Trophoblast cell (in vitro differentiated cells and primary cell): ENCODE measurements around the gene ABLIM3.

Experiments
- DNase-seq, 2 donors: peaks; one replicate each; pipeline ENCODE4 v3.0.0-alpha.2; 2016
- H2AFZ ChIP-seq: 2 replicates; pipeline ENCODE4 v1.6.1; 2013; ENCODE audit warnings: low read length, moderate library complexity, mild to moderate bottlenecking; ENCODE audit not compliant: insufficient read depth, poor library complexity
- H2AK5ac ChIP-seq: 2 replicates; pipeline ENCODE4 v1.6.1; 2013; ENCODE audit warnings: mild to moderate bottlenecking, low read length
- H2BK120ac ChIP-seq: 2 replicates; pipeline ENCODE4 v1.6.1; 2013; ENCODE audit warnings: low read length, mild to moderate bottlenecking, moderate library complexity; ENCODE audit not compliant: insufficient read depth, poor library complexity
- H2BK12ac ChIP-seq: 2 replicates; pipeline ENCODE4 v1.6.1; 2013; ENCODE audit warnings: mild to moderate bottlenecking, low read length, moderate library complexity
- H2BK5ac ChIP-seq: 2 replicates; pipeline ENCODE4 v1.6.1; 2013; ENCODE audit warnings: low read length, low read depth, moderate library complexity, mild to moderate bottlenecking; ENCODE audit not compliant: poor library complexity
- H3K14ac ChIP-seq: 2 replicates; pipeline ENCODE4 v1.6.1; 2013; ENCODE audit warnings: mild to moderate bottlenecking, low read length
- H3K18ac ChIP-seq: 2 replicates; pipeline ENCODE4 v1.6.1; 2013; ENCODE audit warnings: mild to moderate bottlenecking, low read length
- H3K23ac ChIP-seq: 2 replicates; pipeline ENCODE4 v1.6.1; 2013; ENCODE audit warnings: low read length
- H3K27ac ChIP-seq: 2 replicates; pipeline ENCODE4 v1.5.1; 2013; ENCODE audit warnings: low read depth, mild to moderate bottlenecking, inconsistent platforms, low read length, moderate library complexity
- H3K27me3 ChIP-seq: 2 replicates; pipeline ENCODE4 v1.6.1; 2013; ENCODE audit warnings: inconsistent platforms, mild to moderate bottlenecking, low read length, moderate library complexity; ENCODE audit not compliant: insufficient read depth
- H3K36me3 ChIP-seq, 2 experiments: 1 replicate in 1 of 2; 2 replicates in 1 of 2; pipeline ENCODE4 v1.6.1; 2013; ENCODE audit warnings: low read length in 2 of 2, mild to moderate bottlenecking in 2 of 2, moderate library complexity in 1 of 2; ENCODE audit not compliant: insufficient read depth in 2 of 2, control insufficient read depth in 1 of 2
- H3K4ac ChIP-seq: 2 replicates; pipeline ENCODE4 v1.6.1; 2013; ENCODE audit warnings: low read depth, mild to moderate bottlenecking, low read length, moderate library complexity
- H3K4me1 ChIP-seq, 2 experiments: 1 replicate in 1 of 2; 2 replicates in 1 of 2; pipeline ENCODE4 v1.6.1; 2013; ENCODE audit warnings: low read length in 2 of 2, mild to moderate bottlenecking in 2 of 2, moderate library complexity in 1 of 2; ENCODE audit not compliant: insufficient read depth in 2 of 2, control insufficient read depth in 1 of 2
- H3K4me2 ChIP-seq: 2 replicates; pipeline ENCODE4 v1.6.1; 2013; ENCODE audit warnings: inconsistent platforms, mild to moderate bottlenecking, low read length, moderate library complexity
- H3K4me3 ChIP-seq: 2 replicates; pipeline ENCODE4 v1.5.1; 2013; ENCODE audit warnings: mild to moderate bottlenecking, low read depth, low read length, inconsistent platforms
- H3K79me1 ChIP-seq: one replicate; pipeline ENCODE4 v1.6.1; 2013; ENCODE audit warnings: low read length
- H3K79me2 ChIP-seq: 2 replicates; pipeline ENCODE4 v1.6.1; 2013; ENCODE audit warnings: low read length, mild to moderate bottlenecking; ENCODE audit not compliant: control insufficient read depth, insufficient read depth, poor library complexity
- H3K9ac ChIP-seq: 2 replicates; pipeline ENCODE4 v1.6.1; 2013; ENCODE audit warnings: mild to moderate bottlenecking, low read length
- H3K9me3 ChIP-seq: 2 replicates; pipeline ENCODE4 v1.6.1; 2013; ENCODE audit warnings: low read depth, mild to moderate bottlenecking, control low read depth, inconsistent platforms, low read length; ENCODE audit not compliant: insufficient read depth
- H4K12ac ChIP-seq: 2 replicates; pipeline ENCODE4 v1.6.1; 2013; ENCODE audit warnings: low read depth, mild to moderate bottlenecking, low read length, moderate library complexity
- H4K8ac ChIP-seq: 2 replicates; pipeline ENCODE4 v1.6.1; 2013; ENCODE audit warnings: low read depth, mild to moderate bottlenecking, low read length, moderate library complexity
- H4K91ac ChIP-seq: one replicate; pipeline ENCODE4 v1.6.1; 2013; ENCODE audit warnings: low read depth, mild to moderate bottlenecking, low read length, moderate library complexity
- WGBS: extraction: QIAGEN DNeasy Blood & Tissue Kit; methylation state at CpG from one replicate; pipeline ENCODE4 v1.1.7; 2013; ENCODE audit warnings: missing lambda C conversion rate; ENCODE audit not compliant: insufficient read length, insufficient coverage; ENCODE audit errors: extremely low coverage; 5-methylcytosine and 5-hydroxymethylcytosine counted together

Gene ABLIM3

DNA sequence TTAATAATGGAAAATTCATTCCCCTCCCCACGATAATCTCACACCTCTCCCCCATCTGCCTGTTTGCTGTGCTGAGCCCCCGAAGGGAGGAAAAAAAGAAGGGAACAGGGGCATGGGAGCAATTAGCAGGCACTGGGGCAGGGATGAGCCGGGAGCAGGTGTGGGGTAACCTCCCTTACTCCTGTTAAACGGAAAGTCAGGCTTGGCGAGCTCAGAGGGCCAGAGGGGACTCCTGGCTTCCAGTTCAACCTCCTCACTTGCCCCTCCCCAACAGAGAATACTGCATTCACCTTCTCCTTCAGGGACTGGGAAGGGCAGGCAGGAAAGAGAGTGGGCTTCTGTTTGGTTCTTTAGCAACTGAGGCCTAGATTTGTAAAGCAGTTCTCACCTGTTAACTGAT lies 131.9 kb downstream of the ABLIM3 start:
- Histone ChIP-seq H3K18ac (no peak overlapping the region), H2AFZ (no peak overlapping the region), H3K27me3 (no peaks in the 10 kb centered on the region), H4K8ac (peak overlapping the region; percentile 5), H3K9me3 (no peaks in the 10 kb centered on the region), H3K9ac (no peak overlapping the region), H3K4ac (no peak overlapping the region), H2AK5ac (no peak overlapping the region), H4K12ac (no peak overlapping the region), H3K36me3 (no peaks in the 10 kb centered on the region), H2BK120ac (no peak overlapping the region), H2BK5ac (no peak overlapping the region), H2BK12ac (no peak overlapping the region), H4K91ac (no peak overlapping the region), H3K79me2 (peaks cover 3% of the 10 kb centered on the region), H3K4me1 (peaks cover 4 to 6% of the 10 kb centered on the region in 2 experiments), H3K27ac (no peak overlapping the region), H3K79me1 (peaks cover 4% of the 10 kb centered on the region), H3K4me3 (no peak overlapping the region), H3K4me2 (no peak overlapping the region), H3K14ac (no peak overlapping the region), H3K23ac (no peak overlapping the region)
- DNase-seq = no peak
- WGBS = no CpG with 5 or more reads among the region's 5 CpGs

DNA sequence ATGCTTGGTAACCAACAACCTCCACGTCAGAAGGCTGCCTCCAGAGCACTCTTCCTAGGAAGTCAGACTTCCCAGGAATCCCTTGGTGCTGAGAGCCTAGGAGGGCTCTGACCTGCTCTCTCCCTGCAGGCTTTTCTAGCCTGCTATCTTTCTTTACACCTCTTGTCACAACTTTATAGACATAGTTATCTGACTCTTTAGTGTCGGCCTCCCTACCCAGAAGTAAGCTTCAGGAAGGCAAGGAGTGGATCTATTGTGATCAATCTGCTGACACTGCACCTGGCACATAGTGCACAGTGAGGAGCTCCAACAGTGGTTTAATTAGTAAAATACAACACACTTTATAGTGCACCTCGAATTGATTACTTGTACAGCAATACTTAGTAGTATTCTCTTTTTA lies 132.7 kb downstream of the ABLIM3 start:
- H4K91ac ChIP-seq = no peak overlapping the region
- WGBS = no CpG with 5 or more reads among the region's 3 CpGs
- no peak overlapping the region for H3K9ac ChIP-seq
- H3K79me1 ChIP-seq = peaks cover 4% of the 10 kb centered on the region
- H2BK120ac ChIP-seq = no peak overlapping the region
- peak; percentile 29 to 41 for DNase-seq
- no peak overlapping the region for H3K4me3 ChIP-seq
- H3K36me3 ChIP-seq = no peaks in the 10 kb centered on the region
- H2BK5ac ChIP-seq = no peak overlapping the region
- H3K4me2 ChIP-seq = no peak overlapping the region
- H2AK5ac ChIP-seq = no peak overlapping the region
- H3K18ac ChIP-seq = no peak overlapping the region
- no peak overlapping the region for H3K23ac ChIP-seq
- no peak overlapping the region for H4K12ac ChIP-seq
- peaks cover 3% of the 10 kb centered on the region for H3K79me2 ChIP-seq
- no peak overlapping the region for H2BK12ac ChIP-seq
- no peak overlapping the region for H3K4ac ChIP-seq
- H3K4me1 ChIP-seq = peaks cover 4 to 6% of the 10 kb centered on the region in 2 experiments
- H3K27ac ChIP-seq = no peak overlapping the region
- no peaks in the 10 kb centered on the region for H3K9me3 ChIP-seq
- no peak overlapping the region for H3K14ac ChIP-seq
- H2AFZ ChIP-seq = no peak overlapping the region
- H3K27me3 ChIP-seq = no peaks in the 10 kb centered on the region
- no peak overlapping the region for H4K8ac ChIP-seq

DNA sequence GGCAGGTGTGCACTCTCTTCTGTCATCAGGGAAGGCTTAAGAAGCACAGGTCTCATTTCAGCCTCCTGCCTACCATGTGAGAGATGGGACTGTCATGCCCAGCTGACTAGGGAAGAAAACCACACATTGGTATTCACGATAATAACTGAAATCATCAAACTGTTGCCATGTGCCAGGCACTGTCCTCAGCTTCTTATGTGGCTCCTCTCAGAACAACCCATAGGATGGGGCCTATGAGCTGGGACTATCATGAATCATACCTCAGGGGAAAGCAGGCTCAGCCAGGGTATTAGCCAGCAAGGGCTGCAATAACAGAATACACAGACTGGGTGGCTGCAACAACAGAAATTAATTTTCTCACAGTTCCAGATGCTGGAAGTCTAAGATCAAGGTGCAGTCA lies 133.6 kb downstream of the ABLIM3 start:
- H3K9ac ChIP-seq = no peak overlapping the region
- H3K27me3 ChIP-seq = no peaks in the 10 kb centered on the region
- no peak overlapping the region for H4K12ac ChIP-seq
- H3K4me2 ChIP-seq = no peak overlapping the region
- H2BK120ac ChIP-seq = no peak overlapping the region
- no peak overlapping the region for H2BK5ac ChIP-seq
- no peak overlapping the region for H2AFZ ChIP-seq
- H3K14ac ChIP-seq = no peak overlapping the region
- peaks cover 3% of the 10 kb centered on the region for H3K79me2 ChIP-seq
- no peak overlapping the region for H3K27ac ChIP-seq
- H2AK5ac ChIP-seq = no peak overlapping the region
- no peak overlapping the region for H3K18ac ChIP-seq
- no peak overlapping the region for H2BK12ac ChIP-seq
- no peak overlapping the region for H3K4me3 ChIP-seq
- no peaks in the 10 kb centered on the region for H3K9me3 ChIP-seq
- H3K36me3 ChIP-seq = no peaks in the 10 kb centered on the region
- no peak for DNase-seq
- H3K79me1 ChIP-seq = peaks cover 4% of the 10 kb centered on the region
- H4K8ac ChIP-seq = no peak overlapping the region
- peaks cover 4 to 6% of the 10 kb centered on the region in 2 experiments for H3K4me1 ChIP-seq
- no peak overlapping the region for H4K91ac ChIP-seq
- H3K4ac ChIP-seq = no peak overlapping the region
- no peak overlapping the region for H3K23ac ChIP-seq
- no CpG with 5 or more reads among the region's 1 CpG for whole genome bisulfite sequencing

DNA sequence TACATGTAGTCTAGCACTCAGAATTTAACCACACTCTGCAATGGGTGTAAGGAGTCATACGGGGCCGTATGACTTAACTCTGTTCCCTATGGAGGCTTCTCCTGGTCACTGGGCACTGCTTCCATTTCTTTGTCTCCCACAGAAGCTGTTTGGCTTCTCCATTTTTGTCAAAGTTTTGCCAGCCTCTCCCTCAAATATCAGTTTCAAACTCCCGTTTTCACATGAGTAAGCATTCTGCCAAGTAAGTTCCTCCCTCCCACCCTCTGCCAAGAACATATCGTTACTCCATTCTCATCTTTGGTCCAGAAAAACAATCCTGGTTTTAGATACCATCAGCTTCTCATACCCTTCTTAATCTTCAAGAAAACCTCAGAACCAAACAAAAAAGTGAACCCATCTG lies 136.5 kb downstream of the ABLIM3 start:
- H4K8ac ChIP-seq = no peak overlapping the region
- H3K14ac ChIP-seq = no peak overlapping the region
- H3K27me3 ChIP-seq = no peaks in the 10 kb centered on the region
- no peak overlapping the region for H3K4me2 ChIP-seq
- no peaks in the 10 kb centered on the region for H3K79me1 ChIP-seq
- H4K91ac ChIP-seq = no peak overlapping the region
- H3K23ac ChIP-seq = no peak overlapping the region
- H2AK5ac ChIP-seq = no peak overlapping the region
- no peaks in the 10 kb centered on the region for H3K79me2 ChIP-seq
- no peak overlapping the region for H3K18ac ChIP-seq
- H3K4ac ChIP-seq = no peak overlapping the region
- H3K27ac ChIP-seq = no peak overlapping the region
- no peak overlapping the region for H3K4me3 ChIP-seq
- DNase-seq = no peak
- no peaks in the 10 kb centered on the region for H3K9me3 ChIP-seq
- H3K4me1 ChIP-seq = peaks cover 4 to 10% of the 10 kb centered on the region in 2 experiments
- H2AFZ ChIP-seq = no peak overlapping the region
- H3K36me3 ChIP-seq = no peaks in the 10 kb centered on the region
- no peak overlapping the region for H3K9ac ChIP-seq
- H2BK12ac ChIP-seq = no peak overlapping the region
- H4K12ac ChIP-seq = no peak overlapping the region
- no peak overlapping the region for H2BK5ac ChIP-seq
- H2BK120ac ChIP-seq = no peak overlapping the region
- no CpG with 5 or more reads among the region's 4 CpGs for WGBS
